Liver (tissue), 9 donors: ENCODE data around the gene RNF126. TPM values are rescaled to one million over a fixed set of nuclear protein-coding genes. Genes with fewer than 3 reads are reported as not detected.

ENCODE experiments used
- DNase-seq: peaks from one replicate; pipeline ENCODE4 v3.0.0-alpha.2; 2017; ENCODE audit warnings: low spot score
- H3K27ac ChIP-seq, 2 donors: one replicate each; pipeline ENCODE4 v1.7.0; 2013; ENCODE audit warnings: inconsistent platforms in 2 of 2, low read length in 2 of 2, control low read depth in 1 of 2, low read depth in 1 of 2, mild to moderate bottlenecking in 1 of 2
- H3K27me3 ChIP-seq, 4 donors: one replicate each; pipeline versions ENCODE4 v1.6.1 to v1.7.0; 2013; ENCODE audit warnings: low read length in 3 of 4, inconsistent platforms in 1 of 4, mild to moderate bottlenecking in 1 of 4, moderate library complexity in 1 of 4; ENCODE audit not compliant: control insufficient read depth in 4 of 4, insufficient read depth in 4 of 4
- H3K36me3 ChIP-seq, 4 donors: one replicate each; pipeline versions ENCODE4 v1.6.1 to v1.7.0; 2013; ENCODE audit warnings: low read length in 3 of 4, mild to moderate bottlenecking in 3 of 4, low read depth in 1 of 4, moderate library complexity in 1 of 4; ENCODE audit not compliant: control insufficient read depth in 4 of 4, insufficient read depth in 3 of 4
- H3K4me1 ChIP-seq, 4 donors: one replicate each; pipeline versions ENCODE4 v1.6.1 to v1.7.0; 2013; ENCODE audit warnings: low read length in 3 of 4, mild to moderate bottlenecking in 3 of 4, moderate library complexity in 1 of 4; ENCODE audit not compliant: control insufficient read depth in 4 of 4, insufficient read depth in 4 of 4
- H3K4me3 ChIP-seq, 3 donors: one replicate each; pipeline versions ENCODE4 v1.6.1 to v1.7.0; 2013; ENCODE audit warnings: low read length in 3 of 3, control low read depth in 1 of 3, low read depth in 1 of 3, mild to moderate bottlenecking in 1 of 3
- H3K9ac ChIP-seq, 2 donors: one replicate each; pipeline ENCODE4 v1.7.0; 2013; ENCODE audit warnings: low read length in 2 of 2, mild to moderate bottlenecking in 2 of 2, moderate library complexity in 2 of 2, control low read depth in 1 of 2, low read depth in 1 of 2
- H3K9me3 ChIP-seq, 4 donors: one replicate each; pipeline versions ENCODE4 v1.6.1 to v1.7.0; 2013; ENCODE audit warnings: low read length in 3 of 4; ENCODE audit not compliant: control insufficient read depth in 4 of 4
- EGR1 ChIP-seq, 2 donors: IDR thresholded peaks; 2 replicates each; pipeline ENCODE4 v1.6.1; 2016 to 2018; ENCODE audit warnings: antibody characterized with exemption in 2 of 2, low read depth in 2 of 2
- FOXA1 ChIP-seq: IDR thresholded peaks from 2 replicates; pipeline ENCODE4 v1.6.1; 2016; ENCODE audit warnings: antibody characterized with exemption
- FOXA2 ChIP-seq: IDR thresholded peaks from 2 replicates; pipeline ENCODE4 v1.6.1; 2016; ENCODE audit warnings: antibody characterized with exemption
- GABPA ChIP-seq, 2 donors: IDR thresholded peaks in 1 of 2; conservative IDR thresholded peaks in 1 of 2; 2 replicates each; pipeline ENCODE4 v1.6.1; 2016; ENCODE audit warnings: antibody characterized with exemption in 2 of 2, mild to moderate bottlenecking in 1 of 2, moderate library complexity in 1 of 2
- HNF4A ChIP-seq, 2 donors: conservative IDR thresholded peaks; 2 replicates each; pipeline ENCODE4 v1.6.1; 2016; ENCODE audit warnings: antibody characterized with exemption in 2 of 2, mild to moderate bottlenecking in 2 of 2
- HNF4G ChIP-seq: IDR thresholded peaks from 2 replicates; pipeline ENCODE4 v1.6.1; 2016; ENCODE audit warnings: antibody characterized with exemption
- JUND ChIP-seq, 2 donors: IDR thresholded peaks; 2 replicates each; pipeline ENCODE4 v1.6.1; 2016; ENCODE audit warnings: antibody characterized with exemption in 2 of 2
- MAX ChIP-seq: IDR thresholded peaks from 2 replicates; pipeline ENCODE4 v1.6.1; 2016; ENCODE audit warnings: antibody characterized with exemption
- NR2F2 ChIP-seq: IDR thresholded peaks from 2 replicates; pipeline ENCODE4 v1.6.1; 2016; ENCODE audit warnings: antibody characterized with exemption
- RAD21 ChIP-seq, 2 donors: IDR thresholded peaks; 2 replicates each; pipeline ENCODE4 v1.6.1; 2016; ENCODE audit warnings: antibody characterized with exemption in 2 of 2, mild to moderate bottlenecking in 2 of 2
- REST ChIP-seq: IDR thresholded peaks from 2 replicates; pipeline ENCODE4 v1.6.1; 2016; ENCODE audit warnings: antibody characterized with exemption, mild to moderate bottlenecking
- RXRA ChIP-seq, 2 donors: IDR thresholded peaks; 2 replicates each; pipeline ENCODE4 v1.6.1; 2017 to 2018; ENCODE audit warnings: antibody characterized with exemption in 2 of 2, mild to moderate bottlenecking in 1 of 2
- SP1 ChIP-seq: IDR thresholded peaks from 2 replicates; pipeline ENCODE4 v1.6.1; 2018; ENCODE audit warnings: antibody characterized with exemption, mild to moderate bottlenecking
- TAF1 ChIP-seq: conservative IDR thresholded peaks from 2 replicates; pipeline ENCODE4 v1.6.1; 2016; ENCODE audit warnings: antibody characterized with exemption, mild to moderate bottlenecking
- YY1 ChIP-seq: IDR thresholded peaks from 2 replicates; pipeline ENCODE4 v1.6.1; 2016; ENCODE audit warnings: antibody characterized with exemption, mild to moderate bottlenecking
- ZBTB33 ChIP-seq: IDR thresholded peaks from 2 replicates; pipeline ENCODE4 v1.6.1; 2016; ENCODE audit warnings: antibody characterized with exemption
- WGBS: extraction: QIAGEN DNeasy Blood & Tissue Kit; methylation state at CpG from one replicate; pipeline ENCODE4 v1.1.7; 2013; 5-methylcytosine and 5-hydroxymethylcytosine counted together
- polyA plus RNA-seq, 2 donors: library from polyadenylated mRNA; stranded (reverse) in 1 of 2; unstranded in 1 of 2; fragments of 200-250 nt in 1 of 2; fragments of >200 nt in 1 of 2; fragmentation: Nextera tagmentation in 1 of 2; extraction: Ambion mirVana in 1 of 2; gene quantifications; one replicate each; pipeline versions ENCODE4 v1.2.1 to v1.2.3, GENCODE V29; 2013 to 2015
- total RNA-seq, 2 donors: library from RNA; depleted of rRNA; stranded (reverse); fragments of >200 nt; gene quantifications; one replicate each; pipeline ENCODE4 v1.2.3, GENCODE V29; 2014
- TF ChIP-seq, protein P1 (sequence below): fragments of 150-350 bp; IDR thresholded peaks from 2 replicates; pipeline ENCODE4 v1.5.1; 2017; ENCODE audit warnings: improper control_type of control experiment, low read depth, low read length; ENCODE audit not compliant: missing input control
- TF ChIP-seq, protein P2 (sequence below): IDR thresholded peaks from 2 replicates; pipeline ENCODE4 v1.6.1; 2016; ENCODE audit warnings: antibody characterized with exemption
- donor health status: healthy.
- donor health status: healthy.
- donor health status: healthy.
- donor health status: healthy.
- donor health status: healthy.

Gene RNF126
- total and polyA plus RNA-seq, 4 donors = 16.7 to 32.7 (median 24.1) TPM

GRCh38 chr19:708154-709143 is 45.4 kb upstream of the RNF126 start, which contains the start of gene PALM:
Gene PALM, plus strand, starts transcription at chr19:708935. Its CDS starts 212 bp downstream, at chr19:709147.
- DNase-seq = no peak
- Histone ChIP-seq H3K4me1 (peaks cover 0 to 5% (median 4%) of the 10 kb centered on the region in 4 donors), H3K4me3 (peak within 1 kb of the TSS in 2 of 3 donors; percentile 23 to 57), H3K9ac (no peak within 1 kb of the TSS), H3K9me3 (no peaks in the 10 kb centered on the region), H3K27ac (peak within 1 kb of the TSS; percentile 33 to 50), H3K27me3 (peaks cover 0 to 4% (median 0%) of the 10 kb centered on the region in 4 donors), H3K36me3 (peaks cover 0 to 1% (median 0%) of the 10 kb centered on the region in 4 donors)
- 9% methylated on average over 91 of the region's 93 CpGs for WGBS
- no peak for TF ChIP-seq HNF4G
- no peak for TF ChIP-seq FOXA2
- TF ChIP-seq SP1 = no peak
- TF ChIP-seq RAD21 (IDR thresholded peaks at IDR 0.05) = no peak
- TF ChIP-seq, protein P1, sequence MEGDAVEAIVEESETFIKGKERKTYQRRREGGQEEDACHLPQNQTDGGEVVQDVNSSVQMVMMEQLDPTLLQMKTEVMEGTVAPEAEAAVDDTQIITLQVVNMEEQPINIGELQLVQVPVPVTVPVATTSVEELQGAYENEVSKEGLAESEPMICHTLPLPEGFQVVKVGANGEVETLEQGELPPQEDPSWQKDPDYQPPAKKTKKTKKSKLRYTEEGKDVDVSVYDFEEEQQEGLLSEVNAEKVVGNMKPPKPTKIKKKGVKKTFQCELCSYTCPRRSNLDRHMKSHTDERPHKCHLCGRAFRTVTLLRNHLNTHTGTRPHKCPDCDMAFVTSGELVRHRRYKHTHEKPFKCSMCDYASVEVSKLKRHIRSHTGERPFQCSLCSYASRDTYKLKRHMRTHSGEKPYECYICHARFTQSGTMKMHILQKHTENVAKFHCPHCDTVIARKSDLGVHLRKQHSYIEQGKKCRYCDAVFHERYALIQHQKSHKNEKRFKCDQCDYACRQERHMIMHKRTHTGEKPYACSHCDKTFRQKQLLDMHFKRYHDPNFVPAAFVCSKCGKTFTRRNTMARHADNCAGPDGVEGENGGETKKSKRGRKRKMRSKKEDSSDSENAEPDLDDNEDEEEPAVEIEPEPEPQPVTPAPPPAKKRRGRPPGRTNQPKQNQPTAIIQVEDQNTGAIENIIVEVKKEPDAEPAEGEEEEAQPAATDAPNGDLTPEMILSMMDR = no peak
- no peak for TF ChIP-seq HNF4A (conservative IDR thresholded peaks at IDR 0.05)
- TF ChIP-seq REST = no peak
- no peak for TF ChIP-seq FOXA1
- no peak for TF ChIP-seq YY1
- TF ChIP-seq, protein P2, sequence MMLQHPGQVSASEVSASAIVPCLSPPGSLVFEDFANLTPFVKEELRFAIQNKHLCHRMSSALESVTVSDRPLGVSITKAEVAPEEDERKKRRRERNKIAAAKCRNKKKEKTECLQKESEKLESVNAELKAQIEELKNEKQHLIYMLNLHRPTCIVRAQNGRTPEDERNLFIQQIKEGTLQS = no peak
- TF ChIP-seq MAX = no peak
- TF ChIP-seq TAF1 = no peak
- no peak for TF ChIP-seq ZBTB33
- TF ChIP-seq EGR1 (IDR thresholded peaks at IDR 0.05; ENCODE audit: low read depth in 2 of 2) = no peak
- TF ChIP-seq NR2F2 = no peak
- no peak for TF ChIP-seq JUND (IDR thresholded peaks at IDR 0.05)
- no peak for TF ChIP-seq RXRA (IDR thresholded peaks at IDR 0.05)
- no peak for TF ChIP-seq GABPA (IDR thresholded peaks at IDR 0.05 in 1 of 2, conservative IDR thresholded peaks at IDR 0.05 in 1 of 2)
